GM12878 (cell line): ENCODE measurements around the gene NCKIPSD. TPM values are rescaled to one million over a fixed set of nuclear protein-coding genes. Genes with fewer than 3 reads are reported as not detected.
A peak's percentile ranks its signal among the peaks of the same experiment; 100 is the strongest.

ENCODE experiments used
- ATF7 ChIP-seq: fragments of 450-650 bp; IDR thresholded peaks from 2 replicates; pipeline ENCODE4 v1.6.1; 2016; ENCODE audit warnings: low read depth, mild to moderate bottlenecking
- BRCA1 ChIP-seq: IDR thresholded peaks from 2 replicates; pipeline ENCODE4 v1.6.1; 2011; ENCODE audit warnings: low read depth, low read length, improper control_type of control experiment
- EGR1 ChIP-seq, 2 experiments: IDR thresholded peaks; 1 replicate in 1 of 2; 2 replicates in 1 of 2; pipeline ENCODE4 v1.6.1; 2011 to 2012; ENCODE audit warnings: low read depth in 2 of 2, low read length in 2 of 2, borderline replicate concordance in 1 of 2, mild to moderate bottlenecking in 1 of 2, moderate library complexity in 1 of 2
- EP300 ChIP-seq, 2 experiments: fragments of 150-350 bp in 1 of 2; IDR thresholded peaks; 2 replicates each; pipeline ENCODE4 v1.6.1; 2011 to 2012; ENCODE audit warnings: low read depth in 2 of 2, low read length in 2 of 2, borderline replicate concordance in 1 of 2, improper control_type of control experiment in 1 of 2, inconsistent platforms in 1 of 2; ENCODE audit not compliant: control insufficient read depth in 1 of 2
- JUND ChIP-seq: IDR thresholded peaks from 2 replicates; pipeline ENCODE4 v1.6.1; 2012; ENCODE audit warnings: low read depth, mild to moderate bottlenecking, low read length, improper control_type of control experiment, moderate library complexity
- KLF5 ChIP-seq: fragments of 450-650 bp; IDR thresholded peaks from 2 replicates; pipeline ENCODE4 v1.6.1; 2014; ENCODE audit warnings: mild to moderate bottlenecking; ENCODE audit not compliant: partially characterized antibody
- POLR2AphosphoS5 ChIP-seq: IDR thresholded peaks from 2 replicates; pipeline ENCODE4 v1.6.1; 2011; ENCODE audit warnings: mild to moderate bottlenecking, low read length, inconsistent platforms
- RAD21 ChIP-seq: IDR thresholded peaks from 2 replicates; pipeline ENCODE4 v1.6.1; 2011; ENCODE audit warnings: mild to moderate bottlenecking, low read depth, low read length, moderate library complexity; ENCODE audit not compliant: insufficient read depth
- RB1 ChIP-seq: fragments of 450-650 bp; formaldehyde crosslinking; IDR thresholded peaks from 2 replicates; pipeline ENCODE4 v1.6.1; 2017; ENCODE audit warnings: mild to moderate bottlenecking, borderline replicate concordance
- SIN3A ChIP-seq: IDR thresholded peaks from 2 replicates; pipeline ENCODE4 v1.6.1; 2012; ENCODE audit warnings: low read depth, low read length, improper control_type of control experiment
- SMARCA5 ChIP-seq: fragments of 450-650 bp; IDR thresholded peaks from 2 replicates; pipeline ENCODE4 v1.6.1; 2017; ENCODE audit warnings: mild to moderate bottlenecking
- SRF ChIP-seq, 2 experiments: IDR thresholded peaks; 2 replicates each; pipeline ENCODE4 v1.6.1; 2011; ENCODE audit warnings: low read depth in 2 of 2, low read length in 2 of 2, mild to moderate bottlenecking in 1 of 2, moderate library complexity in 1 of 2
- STAT1 ChIP-seq: fragments of 450-650 bp; conservative IDR thresholded peaks from 2 replicates; pipeline ENCODE4 v1.6.1; 2014; ENCODE audit warnings: antibody characterized with exemption, mild to moderate bottlenecking
- TAF1 ChIP-seq: IDR thresholded peaks from 2 replicates; pipeline ENCODE4 v1.6.1; 2011; ENCODE audit warnings: mild to moderate bottlenecking, low read depth, low read length, borderline replicate concordance
- TCF12 ChIP-seq: IDR thresholded peaks from 2 replicates; pipeline ENCODE4 v1.6.1; 2011; ENCODE audit warnings: low read depth, mild to moderate bottlenecking, low read length
- TCF3 ChIP-seq: IDR thresholded peaks from 2 replicates; pipeline ENCODE4 v1.6.1; 2012; ENCODE audit warnings: low read depth, mild to moderate bottlenecking, low read length, borderline replicate concordance; ENCODE audit not compliant: insufficient read depth
- YY1 ChIP-seq: IDR thresholded peaks from 2 replicates; pipeline ENCODE4 v1.6.1; 2011; ENCODE audit warnings: low read depth, mild to moderate bottlenecking, low read length
- ZBTB11 ChIP-seq: fragments of 450-650 bp; formaldehyde crosslinking; IDR thresholded peaks from 2 replicates; pipeline ENCODE4 v1.5.0; 2022; ENCODE audit warnings: mild to moderate bottlenecking, missing genetic modification characterization
- ZNF207 ChIP-seq: fragments of 450-650 bp; IDR thresholded peaks from 2 replicates; pipeline ENCODE4 v1.6.1; 2014; ENCODE audit warnings: antibody characterized with exemption, mild to moderate bottlenecking, borderline replicate concordance
- polyA plus RNA-seq, 11 experiments: library from polyadenylated mRNA; depleted of rRNA in 4 of 11; unstranded in 6 of 11; stranded (reverse) in 5 of 11; fragments of >200 nt; fragmentation: Nextera tagmentation in 4 of 11; fragmentation: Illumina TruSeq in 1 of 11; extraction: Ambion mirVana in 4 of 11; extraction: Trizol in 1 of 11; gene quantifications; 1 replicate in 1 of 11; 2 replicates in 10 of 11; pipeline versions ENCODE4 v1.2.1 to v1.2.3, GENCODE V29; 2011 to 2016; ENCODE audit warnings: inconsistent platforms in 2 of 11, missing spikeins in 2 of 11, low read depth in 1 of 11
- total RNA-seq, 4 experiments: library from RNA; depleted of rRNA in 3 of 4; stranded (reverse); fragments of >200 nt in 3 of 4; fragmentation: Illumina TruSeq in 1 of 4; extraction: Trizol in 1 of 4; gene quantifications; 2 replicates each; pipeline versions ENCODE4 v1.2.1 to v1.2.3, GENCODE V29; 2013 to 2021
- TF ChIP-seq, protein P1 (sequence below): fragments of 450-650 bp; conservative IDR thresholded peaks from 2 replicates; pipeline ENCODE4 v1.6.1; 2017; ENCODE audit warnings: mild to moderate bottlenecking, moderate library complexity
- TF ChIP-seq, protein P2 (sequence below), 3 experiments: IDR thresholded peaks in 2 of 3; conservative IDR thresholded peaks in 1 of 3; 2 replicates each; pipeline ENCODE4 v1.5.1; 2011; ENCODE audit warnings: low read depth in 3 of 3, low read length in 3 of 3, mild to moderate bottlenecking in 3 of 3, control low read depth in 2 of 3, moderate library complexity in 2 of 3, inconsistent platforms in 1 of 3, mixed read lengths in 1 of 3; ENCODE audit not compliant: control insufficient read depth in 2 of 3, insufficient read depth in 1 of 3; ENCODE audit errors: extremely low read depth in 1 of 3

Gene NCKIPSD
- total and polyA plus RNA-seq, 10 of the 15 experiments (the other 5 are each of a cell fraction or from before 2014, with no cell fraction given): 0.93 to 31.6 (median 15.2) TPM

DNA sequence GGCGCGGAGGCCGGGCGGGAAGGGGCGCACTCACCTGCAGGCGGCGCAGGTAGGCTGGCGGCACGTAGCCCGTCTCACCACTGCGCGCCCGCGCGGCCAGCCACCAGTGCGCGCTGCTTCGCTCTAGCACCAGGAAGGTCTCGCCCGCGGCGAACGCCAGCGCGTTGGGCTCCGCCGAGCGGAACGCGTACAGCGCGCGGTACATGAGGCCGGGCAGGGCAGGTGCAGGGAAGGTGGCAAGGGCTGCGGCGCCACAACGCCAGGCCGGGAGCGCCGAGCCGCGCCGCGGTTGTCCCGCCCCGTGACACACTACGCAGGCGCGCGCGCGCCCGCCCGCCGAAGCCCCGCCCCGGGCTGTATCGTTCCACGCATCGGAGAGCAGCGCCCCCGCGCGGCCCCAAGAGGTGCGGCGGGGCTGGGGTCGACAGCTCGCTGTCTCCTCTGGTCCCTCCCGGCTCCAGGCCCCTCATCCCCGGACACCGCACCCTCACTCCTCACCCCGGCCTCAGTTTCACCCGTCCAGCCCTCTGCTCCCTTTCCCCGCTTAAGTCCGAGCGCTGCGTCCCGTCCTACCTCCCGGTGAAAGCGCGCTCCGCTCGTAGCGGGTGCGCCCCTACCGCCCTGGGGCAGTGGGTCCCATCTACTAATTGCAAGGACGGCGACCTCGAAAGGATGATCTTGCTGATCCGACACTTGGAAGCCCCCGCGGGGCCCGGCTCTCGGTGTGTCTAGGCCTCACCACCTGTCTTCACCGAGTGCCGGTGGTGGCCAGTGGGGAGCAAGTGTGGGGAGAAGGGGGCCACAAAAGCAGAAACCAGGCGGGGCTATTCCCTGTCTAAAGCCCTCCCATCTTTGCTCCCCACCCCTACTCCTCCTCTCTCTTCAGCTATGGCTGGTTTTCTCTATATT lies at the start of gene NCKIPSD (continued):
- TF ChIP-seq EGR1 (IDR thresholded peaks at IDR 0.05; ENCODE audit: borderline replicate concordance in 1 of 2, low read depth in 2 of 2, low read length in 2 of 2) (peak in 1 of 2 experiments; percentile 41; a peak in 2 of 3 replicates), ATF7 (no peak), TAF1 (peak; percentile 44; the same call in 1 of the 2 replicates), YY1 (0 out of 2 replicates have a peak, but pooled peaks have one; percentile 39), EP300 (IDR thresholded peaks at IDR 0.05; ENCODE audit: borderline replicate concordance in 1 of 2, control insufficient read depth in 1 of 2, low read depth in 2 of 2, low read length in 2 of 2) (0 out of 4 replicates have a peak, but pooled peaks of 1 of the 2 experiments have one; percentile 11), SMARCA5 (peak; percentile 98), TCF3 (0 out of 2 replicates have a peak, but pooled peaks have one; percentile 45), TCF12 (0 out of 2 replicates have a peak, but pooled peaks have one; percentile 10), ZBTB11 (CRISPR knock-in tag) (no peak), JUND (no peak), STAT1 (no peak), BRCA1 (0 out of 2 replicates have a peak, but pooled peaks have one; percentile 16), SIN3A (peak; percentile 57; the same call in 1 of the 2 replicates), KLF5 (peak; percentile 33), RB1 (peak; percentile 91; the same call in 1 of the 2 replicates), ZNF207 (peak; percentile 76; the same call in 1 of the 2 replicates), RAD21 (peak; percentile 57), SRF (IDR thresholded peaks at IDR 0.05; ENCODE audit: low read depth in 2 of 2, low read length in 2 of 2) (0 out of 4 replicates have a peak, but pooled peaks of 1 of the 2 experiments have one; percentile 9), POLR2AphosphoS5 (peak; percentile 65; the same call in 1 of the 2 replicates)
- TF ChIP-seq, protein P1, sequence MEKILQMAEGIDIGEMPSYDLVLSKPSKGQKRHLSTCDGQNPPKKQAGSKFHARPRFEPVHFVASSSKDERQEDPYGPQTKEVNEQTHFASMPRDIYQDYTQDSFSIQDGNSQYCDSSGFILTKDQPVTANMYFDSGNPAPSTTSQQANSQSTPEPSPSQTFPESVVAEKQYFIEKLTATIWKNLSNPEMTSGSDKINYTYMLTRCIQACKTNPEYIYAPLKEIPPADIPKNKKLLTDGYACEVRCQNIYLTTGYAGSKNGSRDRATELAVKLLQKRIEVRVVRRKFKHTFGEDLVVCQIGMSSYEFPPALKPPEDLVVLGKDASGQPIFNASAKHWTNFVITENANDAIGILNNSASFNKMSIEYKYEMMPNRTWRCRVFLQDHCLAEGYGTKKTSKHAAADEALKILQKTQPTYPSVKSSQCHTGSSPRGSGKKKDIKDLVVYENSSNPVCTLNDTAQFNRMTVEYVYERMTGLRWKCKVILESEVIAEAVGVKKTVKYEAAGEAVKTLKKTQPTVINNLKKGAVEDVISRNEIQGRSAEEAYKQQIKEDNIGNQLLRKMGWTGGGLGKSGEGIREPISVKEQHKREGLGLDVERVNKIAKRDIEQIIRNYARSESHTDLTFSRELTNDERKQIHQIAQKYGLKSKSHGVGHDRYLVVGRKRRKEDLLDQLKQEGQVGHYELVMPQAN: peak; percentile 94
- TF ChIP-seq, protein P2, sequence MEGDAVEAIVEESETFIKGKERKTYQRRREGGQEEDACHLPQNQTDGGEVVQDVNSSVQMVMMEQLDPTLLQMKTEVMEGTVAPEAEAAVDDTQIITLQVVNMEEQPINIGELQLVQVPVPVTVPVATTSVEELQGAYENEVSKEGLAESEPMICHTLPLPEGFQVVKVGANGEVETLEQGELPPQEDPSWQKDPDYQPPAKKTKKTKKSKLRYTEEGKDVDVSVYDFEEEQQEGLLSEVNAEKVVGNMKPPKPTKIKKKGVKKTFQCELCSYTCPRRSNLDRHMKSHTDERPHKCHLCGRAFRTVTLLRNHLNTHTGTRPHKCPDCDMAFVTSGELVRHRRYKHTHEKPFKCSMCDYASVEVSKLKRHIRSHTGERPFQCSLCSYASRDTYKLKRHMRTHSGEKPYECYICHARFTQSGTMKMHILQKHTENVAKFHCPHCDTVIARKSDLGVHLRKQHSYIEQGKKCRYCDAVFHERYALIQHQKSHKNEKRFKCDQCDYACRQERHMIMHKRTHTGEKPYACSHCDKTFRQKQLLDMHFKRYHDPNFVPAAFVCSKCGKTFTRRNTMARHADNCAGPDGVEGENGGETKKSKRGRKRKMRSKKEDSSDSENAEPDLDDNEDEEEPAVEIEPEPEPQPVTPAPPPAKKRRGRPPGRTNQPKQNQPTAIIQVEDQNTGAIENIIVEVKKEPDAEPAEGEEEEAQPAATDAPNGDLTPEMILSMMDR (IDR thresholded peaks at IDR 0.05 in 2 of 3, conservative IDR thresholded peaks at IDR 0.05 in 1 of 3; ENCODE audit: control insufficient read depth in 2 of 3, extremely low read depth in 1 of 3, insufficient read depth in 1 of 3, low read depth in 3 of 3, low read length in 3 of 3): peak; percentile 68 to 93 (median 84)
